ENCODE data around the gene RAB20. TPM values are rescaled to one million over a fixed set of nuclear protein-coding genes. Genes with fewer than 3 reads are reported as not detected.
"Not testable (repeated sequence)": the region's sequence is repeated elsewhere in the genome, so short reads cannot be mapped to it uniquely, and the experiment has no call there.

RAB20 gene
- total RNA-seq, 1 donor from 2014 or later, result 12.6 TPM

DNA sequence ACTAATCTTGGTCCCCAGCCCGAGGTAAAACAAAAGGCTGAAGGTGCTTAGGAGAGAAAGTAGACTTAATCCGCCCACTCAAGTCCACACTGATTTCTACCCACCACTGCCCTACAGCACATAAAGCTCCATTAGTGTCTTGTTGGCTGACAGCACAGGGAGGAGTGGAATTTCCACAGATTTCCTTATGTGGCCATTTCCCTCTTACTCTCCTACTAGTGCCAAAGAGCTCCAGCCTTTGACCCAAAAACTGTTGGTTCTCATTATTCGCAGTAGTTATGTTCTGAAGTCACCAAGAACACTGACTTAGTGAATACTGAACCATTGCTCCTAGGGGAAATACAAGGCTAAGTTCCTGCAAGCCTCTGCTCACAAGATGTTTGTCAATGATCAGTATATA lies 61.2 kb downstream of the RAB20 start:
- no peak for DNase-seq (ENCODE audit: low spot score)
- intact Hi-C loops (cut with DNase I), result no loop called here

DNA sequence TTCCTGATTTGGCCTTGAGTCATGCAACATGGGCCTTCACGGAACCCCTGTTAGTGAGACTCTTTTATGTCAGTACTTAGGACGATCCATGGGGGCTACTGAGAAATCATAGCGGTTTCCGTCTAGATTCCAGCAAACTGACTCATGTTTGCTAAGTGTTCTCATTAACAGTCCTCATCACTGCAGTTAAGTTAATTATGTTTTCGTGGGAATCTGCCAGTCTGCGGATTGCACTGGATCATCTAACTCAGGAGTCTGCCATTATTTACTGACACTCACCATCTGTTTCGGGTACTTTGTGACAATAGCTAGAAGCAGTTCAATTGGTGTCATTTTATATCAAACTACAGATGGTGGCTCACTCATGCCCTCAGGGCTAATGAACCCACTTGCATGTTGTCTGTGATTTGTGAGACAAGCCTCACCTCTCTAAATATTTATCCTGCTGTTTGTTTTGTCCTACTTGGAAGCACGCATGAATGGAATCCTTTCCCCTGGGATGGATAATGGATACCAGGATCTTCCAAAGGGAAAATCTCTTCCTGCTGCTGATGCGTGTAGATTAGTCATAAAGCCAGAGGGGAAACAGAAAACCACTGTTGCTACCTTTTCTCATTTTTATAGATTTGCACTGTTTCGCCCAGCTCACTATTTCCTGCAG lies 61.8 kb downstream of the RAB20 start:
- no peak for DNase-seq (ENCODE audit: low spot score)
- intact Hi-C loops (cut with DNase I), result no loop called here

DNA sequence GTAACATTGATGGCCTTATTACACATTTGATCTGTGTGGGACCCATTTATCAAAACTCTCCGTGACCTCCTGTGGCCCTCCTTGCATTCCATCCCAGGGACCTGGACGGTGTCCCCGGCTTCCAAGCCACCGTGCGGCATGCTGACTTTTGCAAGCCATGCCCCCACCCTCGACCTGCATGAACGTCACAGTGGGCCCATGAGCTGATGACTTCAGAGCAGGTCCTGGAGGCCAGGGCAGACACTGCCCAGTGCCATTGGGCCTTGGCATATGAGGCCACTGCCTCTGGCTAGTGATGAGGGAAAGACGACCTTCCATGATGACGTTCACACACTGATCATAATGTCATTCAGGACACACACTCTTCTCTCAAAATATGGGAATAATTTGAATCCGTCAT lies 62.8 kb downstream of the RAB20 start:
- DNase-seq (ENCODE audit: low spot score), result no peak
- intact Hi-C loops (cut with DNase I), result no loop called here

DNA sequence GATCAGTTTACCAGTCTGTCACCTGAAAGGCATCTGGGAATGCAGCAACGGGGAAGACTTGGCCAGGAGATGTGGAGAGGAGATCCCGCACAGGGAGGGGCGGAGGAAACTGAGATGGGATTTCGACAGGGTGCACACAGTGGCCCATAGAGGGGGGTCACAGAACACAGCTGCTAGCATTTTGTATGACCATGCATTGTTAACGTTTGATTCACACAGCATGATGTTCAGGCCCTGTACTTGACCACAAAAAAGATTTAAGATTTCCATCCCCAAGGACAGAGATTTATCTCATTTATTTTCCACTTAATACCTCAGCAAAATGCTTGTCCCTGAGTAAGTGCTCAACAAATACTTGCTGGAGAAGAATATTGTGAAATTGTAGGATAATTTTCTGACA lies 63.2 kb downstream of the RAB20 start:
- intact Hi-C loops (cut with DNase I), result no loop called here
- no peak for DNase-seq (ENCODE audit: low spot score)

DNA sequence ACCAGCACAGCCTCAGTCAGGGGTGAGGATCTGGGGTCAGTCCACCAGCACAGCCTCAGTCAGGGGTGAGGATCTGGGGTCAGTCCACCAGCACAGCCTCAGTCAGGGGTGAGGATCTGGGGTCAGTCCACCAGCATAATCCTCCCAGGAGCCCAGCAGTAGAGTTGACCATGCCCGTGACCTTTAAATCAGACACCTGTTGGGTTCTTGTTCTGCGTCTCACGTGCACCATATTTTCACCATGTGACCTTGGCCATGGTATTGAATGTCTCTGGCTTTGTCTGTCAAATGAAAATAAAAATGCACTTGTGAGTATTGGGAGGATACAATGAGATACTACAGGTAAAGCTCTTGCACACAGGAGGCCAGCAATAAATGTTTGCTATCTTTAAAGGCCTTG lies 63.6 kb downstream of the RAB20 start:
- DNase-seq (ENCODE audit: low spot score); intact Hi-C loops (cut with DNase I): not testable (repeated sequence)

DNA sequence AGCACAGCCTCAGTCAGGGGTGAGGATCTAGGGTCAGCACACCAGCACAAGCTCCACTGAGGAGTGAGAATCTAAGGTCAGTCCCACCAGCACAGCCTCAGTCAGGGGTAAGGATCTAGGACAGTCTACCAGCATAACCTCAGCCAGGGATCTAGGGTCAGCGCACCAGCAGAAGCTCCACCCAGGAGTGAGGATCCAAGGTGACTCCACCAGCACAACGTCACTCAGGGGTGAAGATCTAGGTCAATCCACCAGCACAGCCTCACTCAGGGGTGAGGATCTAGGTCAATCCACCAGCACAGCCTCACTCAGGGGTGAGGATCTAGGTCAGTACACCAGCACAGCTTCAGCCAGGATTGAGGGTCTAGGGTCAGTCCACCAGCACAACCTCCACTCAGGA lies 64.5 kb downstream of the RAB20 start:
- no peak for DNase-seq (ENCODE audit: low spot score)
- intact Hi-C loops (cut with DNase I), result no loop called here

DNA sequence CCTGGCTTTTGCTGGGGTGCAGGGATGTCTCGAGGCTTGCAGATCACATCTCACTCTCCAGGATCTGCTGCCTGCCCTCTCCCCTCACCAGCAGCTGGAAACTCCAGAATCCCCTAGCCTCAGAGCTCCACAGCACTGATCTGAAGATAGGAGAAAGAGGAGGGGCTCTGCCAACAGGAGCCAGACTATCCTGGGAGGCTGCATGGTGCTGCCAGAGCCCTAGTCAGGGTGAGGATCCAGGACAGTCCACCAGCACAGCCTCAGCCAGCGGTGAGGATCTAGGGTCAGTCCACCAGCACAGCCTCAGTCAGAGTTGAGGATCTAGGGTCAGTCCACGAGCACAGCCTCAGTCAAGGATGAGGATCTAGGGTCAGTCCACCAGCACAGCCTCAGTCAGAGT lies 65.2 kb downstream of the RAB20 start:
- DNase-seq (ENCODE audit: low spot score), result no peak
- intact Hi-C loops (cut with DNase I), result no loop called here

DNA sequence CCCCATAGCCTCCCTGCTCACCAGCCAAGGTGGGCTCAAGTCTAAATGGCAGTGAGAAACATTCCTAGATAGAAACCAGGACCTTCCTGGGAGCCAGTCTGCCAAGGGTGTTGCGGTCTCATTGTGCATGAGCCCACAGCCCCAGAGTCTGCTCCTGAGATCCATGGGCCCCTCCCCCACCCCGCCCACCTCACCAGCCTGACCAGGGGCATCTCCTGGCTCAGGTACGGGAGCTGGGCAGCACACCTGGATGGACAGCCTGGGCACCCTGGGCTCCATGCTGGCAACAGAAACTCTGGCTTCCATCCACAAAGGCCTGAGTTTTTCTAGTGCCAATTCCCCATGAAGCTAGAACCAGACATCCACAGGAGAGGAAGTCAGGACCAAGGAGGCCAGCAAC lies 65.6 kb downstream of the RAB20 start:
- intact Hi-C loops (cut with DNase I), result no loop called here
- DNase-seq (ENCODE audit: low spot score), result no peak

DNA sequence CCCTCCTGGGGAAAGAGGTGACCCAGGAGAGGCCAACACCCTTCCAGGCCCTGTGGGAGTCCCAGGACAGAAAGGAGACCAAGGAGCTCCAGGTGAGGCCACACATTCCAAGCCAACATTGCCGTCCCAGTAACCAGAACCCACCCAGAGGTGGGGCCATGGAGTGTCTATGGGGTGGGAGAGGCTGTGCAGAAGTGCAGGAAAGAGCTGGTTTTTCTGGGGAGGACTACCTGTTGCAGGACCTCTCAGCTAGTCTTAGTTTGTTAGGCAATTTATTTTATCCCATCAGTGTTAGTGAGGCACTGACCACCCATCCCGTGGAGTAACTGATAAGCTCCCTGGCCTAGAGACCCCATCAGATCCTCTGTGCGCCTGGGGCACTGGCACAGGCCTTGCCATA lies 66.1 kb downstream of the RAB20 start:
- intact Hi-C loops (cut with DNase I), result no loop called here
- no peak for DNase-seq (ENCODE audit: low spot score)

DNA sequence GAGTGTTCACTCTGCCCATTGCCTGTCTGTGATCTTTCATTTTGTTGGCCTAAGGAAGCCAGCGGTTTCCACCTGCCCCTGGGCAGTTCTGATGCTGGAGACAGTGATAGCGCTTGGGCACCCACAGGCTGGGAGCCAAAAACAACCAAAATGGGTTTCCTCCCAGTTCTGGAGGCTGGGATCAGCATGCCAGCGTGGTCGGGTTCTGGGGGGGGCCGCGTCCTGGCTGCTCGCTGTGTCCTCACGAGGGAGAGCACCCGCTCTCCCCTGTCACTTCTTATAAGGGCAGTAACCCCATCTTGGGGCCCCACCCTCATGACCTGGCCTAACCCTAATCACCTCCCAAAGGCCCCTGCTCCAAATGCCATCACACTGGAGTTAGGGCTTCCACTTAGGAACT lies 67.9 kb downstream of the RAB20 start:
- DNase-seq (ENCODE audit: low spot score), result no peak
- intact Hi-C loops (cut with DNase I), result no loop called here

DNA sequence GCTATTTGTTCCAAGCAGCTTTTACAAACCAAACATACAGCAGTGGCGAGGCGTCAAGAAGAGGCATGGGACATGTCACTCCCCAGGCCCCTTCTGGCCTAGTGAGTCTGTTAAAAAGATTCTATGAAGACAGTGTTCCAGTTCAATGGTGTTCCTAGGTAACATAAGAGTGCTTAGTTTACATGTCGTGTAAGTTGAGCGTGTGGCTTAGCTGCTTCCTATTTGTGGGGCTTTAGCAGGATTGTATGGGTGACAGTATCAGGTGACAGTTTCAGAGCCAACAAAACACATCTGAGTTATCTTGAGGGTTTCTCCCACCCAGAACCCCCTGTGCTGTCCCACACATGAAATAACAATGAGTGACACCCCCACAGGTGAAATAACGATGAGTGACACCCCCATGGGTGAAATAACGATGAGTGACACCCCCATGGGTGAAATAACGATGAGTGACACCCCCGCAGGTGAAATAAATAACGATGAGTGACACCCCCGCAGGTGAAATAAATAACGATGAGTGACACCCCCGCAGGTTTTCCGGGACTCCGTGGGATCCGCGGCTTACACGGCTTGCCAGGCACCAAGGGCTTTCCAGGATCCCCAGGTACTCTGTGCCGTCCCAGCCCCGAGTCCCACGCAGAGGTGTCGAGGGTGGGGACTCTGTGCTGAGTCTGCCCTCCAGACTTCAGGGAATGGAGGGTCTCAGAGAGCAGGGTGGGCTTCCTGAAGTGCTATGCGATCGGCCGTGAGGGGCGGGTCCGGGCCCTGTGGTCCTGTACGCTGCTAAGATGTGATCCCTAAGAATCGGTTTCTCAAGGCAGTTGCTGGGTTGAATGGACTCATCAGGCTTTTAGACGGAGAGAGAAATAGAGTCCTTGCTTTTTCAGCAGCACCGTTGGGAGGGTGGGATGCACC lies 68.6 kb downstream of the RAB20 start:
- intact Hi-C loops (cut with DNase I), result no loop called here

DNA sequence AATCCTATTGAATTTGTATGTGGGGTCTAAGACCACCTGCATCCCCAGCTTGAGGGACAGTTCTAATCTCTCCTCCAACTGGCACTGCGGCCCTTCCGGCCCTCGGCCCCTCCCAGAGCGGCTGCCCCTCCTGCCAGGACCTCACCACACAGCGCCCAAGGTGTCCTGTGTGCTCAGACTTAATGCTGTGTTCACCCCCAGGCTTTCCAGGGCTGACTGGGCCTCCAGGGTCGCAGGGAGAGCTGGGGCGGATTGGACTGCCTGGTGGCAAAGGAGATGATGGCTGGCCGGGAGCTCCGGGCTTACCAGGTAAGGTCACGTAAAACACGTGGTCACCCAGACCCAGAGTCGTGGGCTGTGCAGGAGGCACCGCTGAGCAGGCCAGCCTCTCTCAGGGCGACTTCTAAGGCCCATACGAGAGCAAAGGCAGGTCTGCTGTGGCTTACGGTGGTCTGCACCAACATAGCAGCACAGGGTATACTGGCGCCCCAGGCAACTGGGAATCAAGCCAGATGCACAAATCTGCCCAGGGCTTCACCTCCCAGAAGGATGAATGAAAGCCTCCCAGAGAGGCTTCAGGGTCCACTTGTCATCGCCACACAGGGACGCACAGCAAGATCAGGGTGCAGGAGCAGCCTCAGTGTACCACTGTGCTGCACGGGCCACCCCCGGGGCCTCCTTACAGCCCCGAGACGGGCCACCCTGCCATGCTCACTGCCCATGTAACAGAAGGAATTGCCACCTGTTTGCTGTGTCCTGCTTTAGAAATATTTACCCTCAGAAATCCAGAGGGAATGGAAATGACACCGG lies 69.4 kb downstream of the RAB20 start:
- intact Hi-C loops (cut with DNase I), result no loop called here
- no peak for DNase-seq (ENCODE audit: low spot score)

More for the DNA sequence above, 68.6 kb downstream of the RAB20 start:
- no peak for DNase-seq (ENCODE audit: low spot score)

DNA sequence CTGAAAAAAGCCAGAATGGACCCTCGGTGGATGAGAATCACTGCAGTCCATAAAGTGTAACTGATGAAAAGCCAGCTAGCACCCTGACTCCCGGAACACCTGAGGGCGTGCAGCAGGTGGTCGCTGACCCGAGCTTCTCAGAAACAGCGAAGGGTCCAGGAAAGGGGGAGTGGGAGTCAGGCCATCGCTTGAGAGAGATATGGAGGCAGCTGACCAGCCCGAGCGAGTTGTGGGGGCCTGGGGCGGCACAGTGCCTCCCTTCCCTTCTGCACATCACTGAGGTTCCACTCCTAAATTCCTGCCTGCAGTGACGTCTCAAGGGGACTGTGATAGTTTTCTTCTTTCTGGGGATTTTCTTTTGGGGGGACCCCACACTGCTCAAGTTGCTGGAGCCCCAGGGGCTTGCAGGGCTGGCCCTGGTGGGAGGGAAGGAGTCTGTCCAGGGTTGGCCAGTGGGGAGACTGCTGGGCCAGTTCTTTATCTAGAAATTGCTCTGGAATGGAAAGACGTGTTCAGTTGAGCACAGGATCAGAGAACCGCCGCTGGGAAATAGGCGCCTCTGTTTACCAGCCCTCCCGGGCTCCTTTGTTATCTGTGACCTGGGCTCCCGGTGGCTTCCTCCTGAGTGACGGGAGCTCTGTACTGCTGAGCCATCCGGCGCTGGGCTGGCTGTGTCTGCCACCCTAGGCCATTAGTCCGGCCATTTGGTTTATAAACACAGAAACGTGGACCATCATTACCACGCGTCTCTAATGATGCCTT lies 71.3 kb downstream of the RAB20 start:
- no peak for DNase-seq (ENCODE audit: low spot score)
- intact Hi-C loops (cut with DNase I), result no loop called here

DNA sequence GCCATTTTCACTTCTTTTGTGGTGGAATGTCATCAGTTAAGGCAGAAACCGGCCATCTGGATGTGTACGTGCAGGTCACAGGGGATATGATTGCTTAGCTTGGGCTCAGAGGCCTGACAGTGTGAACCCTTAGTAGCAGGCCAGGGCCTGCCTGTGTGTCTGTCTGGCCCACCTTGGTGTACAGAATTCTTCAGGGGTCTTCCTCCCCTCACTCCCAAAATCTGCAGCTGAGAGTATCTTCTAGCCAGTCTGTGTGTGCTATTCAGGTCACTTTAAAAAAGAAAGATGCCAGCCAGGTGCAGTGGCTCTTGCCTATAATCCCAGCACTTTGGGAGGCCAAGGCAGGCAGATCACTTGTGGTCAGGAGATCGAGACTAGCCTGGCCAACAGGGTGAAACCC lies 74.6 kb downstream of the RAB20 start:
- intact Hi-C loops (cut with DNase I); DNase-seq (ENCODE audit: low spot score): not testable (repeated sequence)

DNA sequence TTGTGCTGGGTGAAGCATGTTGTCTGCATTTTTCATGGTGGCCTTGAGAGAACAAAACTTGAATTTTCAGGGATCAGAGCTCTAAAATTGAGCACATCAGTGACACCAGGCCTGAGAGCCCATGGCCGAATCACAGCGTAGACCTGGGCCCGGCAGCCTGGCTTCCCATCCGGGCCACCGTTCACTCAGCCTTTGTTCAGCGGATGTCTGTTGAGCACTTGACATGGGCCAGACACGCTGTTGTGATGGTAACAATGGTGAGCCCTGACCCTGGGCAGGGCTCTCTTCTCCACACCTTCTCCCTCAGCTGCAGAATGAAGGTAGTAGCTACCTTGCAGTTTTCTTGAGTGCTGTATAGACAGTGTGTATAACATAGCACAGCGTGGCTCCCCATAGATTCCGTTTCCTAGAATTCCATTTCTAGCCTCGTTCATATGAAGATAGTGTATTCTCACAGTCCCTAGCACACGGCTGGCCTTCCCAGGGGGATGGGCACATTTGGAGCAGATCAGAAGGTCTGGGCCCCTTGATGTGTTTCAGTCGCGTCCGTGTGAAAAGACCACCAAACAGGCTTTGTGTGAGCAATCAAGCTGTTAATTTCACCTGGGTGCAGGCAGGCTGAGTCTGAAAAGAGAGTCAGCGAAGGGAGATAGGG lies 75.3 kb downstream of the RAB20 start:
- DNase-seq (ENCODE audit: low spot score), result no peak
- intact Hi-C loops (cut with DNase I), result no loop called here

DNA sequence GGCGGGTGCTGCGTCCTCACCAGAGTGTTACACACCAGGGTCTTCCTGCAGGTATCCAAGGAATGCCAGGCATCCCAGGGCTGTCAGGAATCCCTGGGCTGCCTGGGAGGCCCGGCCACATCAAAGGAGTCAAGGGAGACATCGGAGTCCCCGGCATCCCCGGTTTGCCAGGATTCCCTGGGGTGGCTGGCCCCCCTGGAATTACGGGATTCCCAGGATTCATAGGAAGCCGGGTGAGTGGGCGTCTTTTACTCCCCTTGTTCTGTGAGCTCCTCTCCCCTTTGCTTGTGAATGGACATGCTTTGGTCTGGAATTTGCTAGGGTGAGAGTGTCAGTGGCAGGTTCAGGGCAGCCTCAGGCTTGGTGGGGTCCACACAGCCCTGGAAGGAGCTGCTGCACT lies 75.9 kb downstream of the RAB20 start:
- intact Hi-C loops (cut with DNase I), result no loop called here
- DNase-seq (ENCODE audit: low spot score), result no peak

DNA sequence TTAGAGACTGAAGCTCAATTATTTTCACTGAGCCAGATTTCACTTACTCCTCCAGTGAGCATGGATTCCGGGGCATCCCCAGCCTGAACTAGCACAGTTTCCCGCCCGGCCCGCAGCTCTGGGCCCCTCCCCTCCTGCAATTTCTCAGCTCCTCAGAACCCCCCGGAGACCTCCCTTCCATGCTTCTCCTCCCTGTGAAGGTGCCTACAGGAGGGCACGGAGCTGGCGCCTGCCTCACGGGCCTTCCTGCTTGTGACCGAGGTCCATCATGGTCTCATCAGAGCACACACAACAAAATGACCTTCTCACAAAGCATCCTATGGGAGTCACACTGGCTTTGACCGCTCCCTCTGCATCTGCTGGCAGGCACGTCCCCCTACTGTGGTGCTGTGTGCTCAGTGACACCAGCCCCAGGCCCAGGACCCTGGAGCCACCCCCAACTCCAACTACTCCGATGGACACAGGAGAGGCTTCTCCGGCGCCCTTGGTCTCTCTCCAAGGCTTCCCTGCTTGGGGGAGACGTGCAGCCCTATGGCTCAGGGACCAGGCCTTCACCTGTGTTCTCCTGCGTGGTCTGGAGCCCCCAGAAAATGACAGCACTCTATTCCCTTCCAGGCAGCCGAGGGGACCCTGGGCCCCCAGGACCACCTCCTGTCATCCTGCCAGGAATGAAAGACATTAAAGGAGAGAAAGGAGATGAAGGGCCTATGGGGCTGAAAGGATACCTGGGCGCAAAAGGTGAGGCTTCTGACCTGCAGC lies 77.1 kb downstream of the RAB20 start:
- intact Hi-C loops (cut with DNase I), result no loop called here
- DNase-seq (ENCODE audit: low spot score), result no peak

DNA sequence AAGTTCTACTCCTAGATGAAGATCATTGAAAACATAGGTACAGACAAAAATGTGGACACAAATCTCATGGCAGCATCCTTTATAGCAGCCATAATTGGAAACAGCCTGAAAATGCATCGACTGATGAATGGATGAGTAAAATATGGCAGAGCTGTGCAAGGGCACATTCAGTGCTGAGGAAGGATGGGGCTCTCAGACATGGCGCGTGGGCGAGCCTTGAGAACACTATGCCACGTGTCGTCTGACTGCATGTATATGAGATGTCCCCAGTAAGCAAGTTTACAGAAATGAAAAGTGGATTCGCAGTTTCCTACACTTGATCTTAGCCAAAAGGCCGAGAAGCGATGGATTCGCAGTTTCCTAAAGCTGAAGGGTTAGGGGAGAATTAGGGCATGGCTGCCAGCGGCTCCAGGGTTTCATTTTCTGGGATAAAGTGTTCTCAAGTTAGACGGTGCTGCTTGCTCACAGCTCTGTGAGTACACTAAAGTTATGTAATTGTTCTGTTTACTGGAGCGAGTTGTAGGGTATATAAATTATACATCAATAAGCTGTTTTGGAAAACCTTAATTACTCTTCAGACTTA lies 78.0 kb downstream of the RAB20 start:
- DNase-seq (ENCODE audit: low spot score), result no peak

More for the DNA sequence above, 78.0 kb downstream of the RAB20 start:
- intact Hi-C loops (cut with DNase I), result no loop called here

Data from cardiac septum (tissue), 1 donor.